Panc1 (cell line): Measurements from ENCODE around the gene ARFGEF2. TPM values are rescaled to one million over a fixed set of nuclear protein-coding genes. Genes with fewer than 3 reads are reported as not detected.

Source experiments
- ATAC-seq: fragments of 200-7000 bp; cut with Tn5 transposase; 2 replicates; pipeline ENCODE4 v1.9.1; 2020; ENCODE audit warnings: mild to moderate bottlenecking, moderate library complexity
- BruUV-seq: library from RNA; stranded (reverse); fragments of 400-500 nt; replicated peaks from 2 replicates; lab custom pipeline; 2021; lab: Mats Ljungman, UMichigan
- CTCF ChIA-PET: fragments of 300-600 bp; sonication (Branson Sonifier 250); formaldehyde crosslinking; loops from one replicate; lab custom pipeline; 2022; ENCODE audit warnings: antibody characterized with exemption; lab: Charles Lee
- POLR2A ChIA-PET: fragments of 300-600 bp; sonication (Branson Sonifier 250); formaldehyde crosslinking; loops from one replicate; lab custom pipeline; 2022; ENCODE audit warnings: antibody characterized with exemption; lab: Charles Lee
- DNase-seq: peaks from one replicate; pipeline ENCODE4 v3.0.0-alpha.2; 2010; ENCODE audit warnings: low read depth, low spot score
- H3K27ac ChIP-seq: 2 replicates; pipeline ENCODE4 v1.5.1; 2011; ENCODE audit warnings: mild to moderate bottlenecking, low read length, inconsistent platforms
- H3K27me3 ChIP-seq: fragments of 200-500 bp; sonication (Bioruptor generic); 2 replicates; pipeline ENCODE4 v1.6.0; 2014; ENCODE audit warnings: low read length, inconsistent platforms; ENCODE audit not compliant: control insufficient read depth, insufficient read depth
- H3K36me3 ChIP-seq: fragments of 200-500 bp; sonication (Bioruptor generic); 2 replicates; pipeline ENCODE4 v1.5.1; 2014; ENCODE audit warnings: inconsistent platforms, mild to moderate bottlenecking, low read length, moderate library complexity; ENCODE audit not compliant: control insufficient read depth, insufficient read depth
- H3K4me1 ChIP-seq: 2 replicates; pipeline ENCODE4 v1.5.1; 2011; ENCODE audit warnings: inconsistent platforms, mild to moderate bottlenecking, low read length, moderate library complexity; ENCODE audit not compliant: control insufficient read depth, insufficient read depth
- H3K4me3 ChIP-seq, 2 experiments: 2 replicates each; pipeline ENCODE4 v1.5.1; 2011 to 2012; ENCODE audit warnings: low read depth in 2 of 2, low read length in 2 of 2, mild to moderate bottlenecking in 2 of 2, inconsistent platforms in 1 of 2, moderate library complexity in 1 of 2
- H3K9me3 ChIP-seq: fragments of 200-500 bp; sonication (Bioruptor generic); 2 replicates; pipeline ENCODE4 v1.5.1; 2014; ENCODE audit warnings: low read depth, mild to moderate bottlenecking, inconsistent platforms, low read length, moderate library complexity; ENCODE audit not compliant: control insufficient read depth, insufficient read depth
- CTCF ChIP-seq: fragments of 450-650 bp; IDR thresholded peaks from 2 replicates; pipeline ENCODE4 v1.5.1; 2017; ENCODE audit warnings: mild to moderate bottlenecking
- POLR2AphosphoS5 ChIP-seq: IDR thresholded peaks from 2 replicates; pipeline ENCODE4 v1.6.1; 2012; ENCODE audit warnings: mild to moderate bottlenecking, low read depth, low read length, moderate library complexity
- REST ChIP-seq, 2 experiments: IDR thresholded peaks; 2 replicates each; pipeline ENCODE4 v1.6.1; 2011 to 2012; ENCODE audit warnings: low read depth in 2 of 2, control low read depth in 1 of 2, low read length in 1 of 2, mild to moderate bottlenecking in 1 of 2, moderate library complexity in 1 of 2; ENCODE audit not compliant: insufficient read depth in 1 of 2
- SIN3A ChIP-seq: IDR thresholded peaks from 2 replicates; pipeline ENCODE4 v1.6.1; 2012; ENCODE audit warnings: low read depth, mild to moderate bottlenecking, low read length, moderate library complexity, borderline replicate concordance; ENCODE audit not compliant: insufficient read depth
- TCF7L2 ChIP-seq: IDR thresholded peaks from 2 replicates; pipeline ENCODE4 v1.6.1; 2011; ENCODE audit warnings: mild to moderate bottlenecking, low read depth, low read length, inconsistent platforms
- in situ Hi-C: cut with HindIII; loops from 2 replicates; pipeline ENCODE4 v1.10.0; 2016; ENCODE audit warnings: low sequenced_read_pairs, low pct_unique_long_range_greater_than_20kb
- intact Hi-C: fragments of 100-400 bp; cut with micrococcal nuclease; formaldehyde crosslinking; loops from one replicate; pipeline ENCODE4 v1.10.0; 2022; ENCODE audit not compliant: unreplicated experiment
- total RNA-seq: library from RNA; stranded (reverse); gene quantifications from one replicate; pipeline ENCODE4 v1.2.1, GENCODE V29; 2021; ENCODE audit not compliant: unreplicated experiment

Gene ARFGEF2
- total RNA-seq, 1 experiment from 2014 or later, result 36.6 TPM

GRCh38 chr20:49029203-49029602 lies 107.7 kb downstream of the ARFGEF2 start:
- DNase-seq, result no peak
- BruUV-seq, result no TSS peak
- POLR2A ChIA-PET, result interaction anchor here (0.7 kb wide), 1 partner anchor 34 kb away, joined by 3 read pairs; no protein-coding TSS in a partner anchor

GRCh38 chr20:49030954-49031619 lies 109.6 kb downstream of the ARFGEF2 start:
- CTCF ChIA-PET, result no interaction called here
- intact Hi-C loops, result no loop called here
- Histone ChIP-seq H3K4me3 (no peak overlapping the region), H3K4me1 (no peaks in the 10 kb centered on the region), H3K27me3 (no peaks in the 10 kb centered on the region), H3K9me3 (no peaks in the 10 kb centered on the region), H3K27ac (no peak overlapping the region), H3K36me3 (peaks cover 8% of the 10 kb centered on the region)
- TF ChIP-seq SIN3A (no peak), POLR2AphosphoS5 (no peak), TCF7L2 (no peak), CTCF (no peak), REST (IDR thresholded peaks at IDR 0.05; ENCODE audit: insufficient read depth in 1 of 2, low read depth in 2 of 2, low read length in 1 of 2) (no peak)
- in situ Hi-C loops, result no loop called here
- no peak for ATAC-seq
- DNase-seq, result no peak
- BruUV-seq, result no TSS peak
- POLR2A ChIA-PET, result interaction anchor here (0.5 kb wide), 1 partner anchor 382 kb away, joined by 3 read pairs; no protein-coding TSS in a partner anchor

More at GRCh38 chr20:49029203-49029602, 107.7 kb downstream of the ARFGEF2 start:
- Histone ChIP-seq H3K27ac (no peak overlapping the region), H3K27me3 (no peaks in the 10 kb centered on the region), H3K4me3 (no peak overlapping the region), H3K4me1 (no peaks in the 10 kb centered on the region), H3K36me3 (peaks cover 8% of the 10 kb centered on the region), H3K9me3 (no peaks in the 10 kb centered on the region)
- in situ Hi-C loops, result no loop called here
- TF ChIP-seq REST (IDR thresholded peaks at IDR 0.05; ENCODE audit: insufficient read depth in 1 of 2, low read depth in 2 of 2, low read length in 1 of 2), result no peak
- no peak for TF ChIP-seq SIN3A
- no peak for TF ChIP-seq TCF7L2
- TF ChIP-seq POLR2AphosphoS5, result no peak
- TF ChIP-seq CTCF, result no peak
- CTCF ChIA-PET, result interaction anchor here (0.7 kb wide), 1 partner anchor 372 kb away, joined by 3 read pairs; no protein-coding TSS in a partner anchor
- intact Hi-C loops, result no loop called here
- ATAC-seq, result no peak
